Mononuclear cell (primary cell): ENCODE measurements around the gene TAOK3. TPM values are rescaled to one million over a fixed set of nuclear protein-coding genes. Genes with fewer than 3 reads are reported as not detected.
A peak's percentile ranks its signal among the peaks of the same experiment; 100 is the strongest.

ENCODE experiments used
- H3K27me3 ChIP-seq: 2 replicates; pipeline ENCODE4 v1.6.0; 2011; ENCODE audit warnings: low read length, control low read depth; ENCODE audit not compliant: insufficient read depth
- H3K4me1 ChIP-seq: 2 replicates; pipeline ENCODE4 v1.5.1; 2011; ENCODE audit warnings: mild to moderate bottlenecking, low read length, control low read depth; ENCODE audit not compliant: insufficient read depth
- H3K4me3 ChIP-seq: 2 replicates; pipeline ENCODE4 v1.5.1; 2011; ENCODE audit warnings: mild to moderate bottlenecking, low read length, moderate library complexity
- H3K9me3 ChIP-seq: 2 replicates; pipeline ENCODE4 v1.5.1; 2011; ENCODE audit warnings: low read depth, mild to moderate bottlenecking, control low read depth, low read length
- total RNA-seq: library from RNA; depleted of rRNA; stranded (reverse); fragments of >200 nt; gene quantifications from one replicate; pipeline ENCODE4 v1.2.3, GENCODE V29; 2012

The TAOK3 gene
- total RNA-seq, 1 donor = 58.6 TPM

GRCh38 chr12:118109088-118109487 is 263.6 kb downstream of the TAOK3 start:
- Histone ChIP-seq H3K4me1 (peaks cover 6% of the 10 kb centered on the region), H3K4me3 (no peak overlapping the region), H3K27me3 (no peaks in the 10 kb centered on the region), H3K9me3 (no peaks in the 10 kb centered on the region)

DNA sequence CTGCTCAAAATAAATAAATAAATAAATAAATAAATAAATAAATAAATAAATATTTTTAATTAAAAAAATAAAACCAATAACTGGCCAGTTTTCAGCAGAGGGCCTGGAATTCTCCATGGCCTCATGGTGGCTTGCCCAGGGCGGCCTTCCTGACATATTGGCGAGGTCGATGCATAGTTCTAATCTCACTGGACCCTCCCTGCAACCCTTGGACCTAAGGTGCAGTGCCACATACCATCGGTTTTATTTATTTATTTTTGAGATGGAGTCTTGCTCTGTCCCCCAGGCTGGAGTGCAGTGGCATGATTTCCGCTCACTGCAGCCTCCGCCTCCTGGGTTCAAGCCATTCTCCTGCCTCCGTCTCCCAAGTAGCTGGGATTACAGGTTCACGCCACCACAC is 265.0 kb downstream of the TAOK3 start:
- Histone ChIP-seq H3K4me1 (peaks cover 19% of the 10 kb centered on the region), H3K4me3 (no peak overlapping the region), H3K9me3 (no peaks in the 10 kb centered on the region), H3K27me3 (no peaks in the 10 kb centered on the region)

GRCh38 chr12:118107011-118107410 is 265.7 kb downstream of the TAOK3 start:
- Histone ChIP-seq H3K9me3 (no peaks in the 10 kb centered on the region), H3K27me3 (peaks cover 3% of the 10 kb centered on the region), H3K4me1 (peaks cover 19% of the 10 kb centered on the region), H3K4me3 (no peak overlapping the region)

DNA sequence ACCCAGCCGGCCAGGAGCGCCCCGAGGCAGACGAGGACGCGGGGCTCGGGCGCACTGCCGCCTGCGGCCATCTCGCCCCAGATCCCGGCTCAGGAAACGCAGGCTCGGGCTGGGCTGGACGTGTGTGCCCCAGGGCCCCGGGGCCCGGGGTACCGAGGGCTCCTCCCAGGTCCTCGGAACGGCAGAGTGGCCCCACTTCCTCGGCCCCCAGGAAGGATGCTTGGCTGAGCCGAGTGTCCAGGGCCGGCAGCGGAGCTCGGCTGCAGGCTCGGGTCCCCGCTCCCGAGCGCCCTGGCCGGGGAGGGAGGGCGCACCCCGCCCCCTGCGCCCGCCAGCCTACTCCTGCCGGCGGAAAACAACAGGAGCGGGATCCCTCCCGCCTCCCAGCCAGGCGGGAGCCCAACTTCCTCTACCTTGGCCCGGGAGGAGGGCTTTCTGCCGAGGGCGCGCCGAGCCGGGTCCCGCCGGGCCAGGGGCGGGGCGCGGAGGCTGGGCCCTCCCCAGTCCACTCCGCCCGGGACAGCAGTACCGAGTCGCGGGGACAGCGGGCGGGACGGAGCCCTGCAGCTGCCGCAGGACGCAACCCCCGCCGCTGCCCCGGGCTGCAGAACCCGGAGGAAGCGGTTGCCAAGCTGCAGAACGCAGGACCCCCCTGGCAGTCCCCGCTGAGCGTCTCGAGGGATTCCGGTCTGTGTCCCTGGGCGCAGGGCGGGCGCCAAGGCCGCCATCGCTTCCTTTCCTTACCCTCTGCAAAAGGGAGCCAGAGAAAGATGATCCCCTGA is 268.9 kb downstream of the TAOK3 start, which contains the start of gene VSIG10:
VSIG10 (minus strand) TSS at position 411 of the 782 bp plus-strand sequence; CDS start at position 71, 340 bp downstream.
- Histone ChIP-seq H3K4me3 (peak within 1 kb of the TSS; percentile 47), H3K4me1 (peaks cover 19% of the 10 kb centered on the region), H3K27me3 (peaks cover 3% of the 10 kb centered on the region), H3K9me3 (no peaks in the 10 kb centered on the region)

DNA sequence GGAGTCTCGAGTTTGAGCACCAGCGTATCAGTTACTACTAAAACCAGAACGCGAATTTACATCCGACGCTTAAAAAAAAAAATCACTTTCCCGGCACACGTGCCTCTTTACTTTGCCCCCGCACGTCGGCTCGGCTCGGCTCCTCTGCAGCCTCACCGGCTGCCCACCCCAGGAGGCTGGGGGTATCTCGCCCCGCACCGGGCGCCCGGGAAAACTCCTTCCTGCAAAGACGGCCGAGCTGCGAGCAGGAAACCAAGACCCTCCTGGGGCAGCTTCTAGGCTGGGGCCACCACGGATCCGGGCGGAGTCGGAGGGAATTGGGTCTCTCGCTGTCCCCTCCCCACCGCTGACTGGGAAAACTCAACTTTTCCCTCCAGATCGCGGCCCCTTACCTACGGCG is 269.5 kb downstream of the TAOK3 start:
- H3K4me1 ChIP-seq = peaks cover 19% of the 10 kb centered on the region
- peak overlapping the region; percentile 47 for H3K4me3 ChIP-seq
- H3K9me3 ChIP-seq = no peaks in the 10 kb centered on the region
- H3K27me3 ChIP-seq = peaks cover 3% of the 10 kb centered on the region

DNA sequence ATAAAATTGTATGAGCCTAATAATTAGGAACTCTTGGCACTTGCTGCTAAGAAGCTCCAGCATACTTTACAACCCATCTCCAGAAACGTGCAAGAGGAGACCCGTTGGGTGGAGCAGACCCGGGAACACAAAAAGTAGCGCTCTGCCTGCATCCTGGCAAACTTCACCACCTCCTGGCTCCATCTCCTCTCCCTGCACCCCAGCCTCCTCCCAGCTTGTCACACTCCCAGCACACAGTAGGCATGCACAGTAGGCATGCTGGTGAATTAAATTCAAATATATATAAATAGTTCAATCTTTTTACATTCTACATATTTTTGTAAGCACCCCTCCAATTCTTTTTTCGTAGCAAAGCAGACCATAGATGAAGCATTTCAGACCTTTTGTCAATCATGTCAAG is 270.1 kb downstream of the TAOK3 start:
- Histone ChIP-seq H3K4me3 (no peak overlapping the region), H3K27me3 (peaks cover 3% of the 10 kb centered on the region), H3K4me1 (peaks cover 19% of the 10 kb centered on the region), H3K9me3 (no peaks in the 10 kb centered on the region)

- peaks cover 19% of the 10 kb centered on the region for H3K4me1 ChIP-seq
- no peak overlapping the region for H3K4me3 ChIP-seq
- peaks cover 3% of the 10 kb centered on the region for H3K27me3 ChIP-seq
- H3K9me3 ChIP-seq = no peaks in the 10 kb centered on the region
These were observed 270.6 kb downstream of the TAOK3 start for GRCh38 chr12:118102070-118102469.

- no peak overlapping the region for H3K4me3 ChIP-seq
- H3K4me1 ChIP-seq = peaks cover 19% of the 10 kb centered on the region
- H3K9me3 ChIP-seq = no peaks in the 10 kb centered on the region
- peaks cover 3% of the 10 kb centered on the region for H3K27me3 ChIP-seq
These were observed 271.7 kb downstream of the TAOK3 start for GRCh38 chr12:118101051-118101450.

Other genes starting within 250 kb of the TAOK3 start
- gene PEBP1, start 236.8 kb downstream of the TAOK3 start, total RNA-seq = 66.9 TPM
- gene SUDS3, start 3.6 kb upstream of the TAOK3 start, total RNA-seq = 33.2 TPM